Small intestine (tissue), 7 donors: Measurements from ENCODE around the gene CACNB2. TPM values are rescaled to one million over a fixed set of nuclear protein-coding genes. Genes with fewer than 3 reads are reported as not detected.

Source experiments
- DNase-seq, 2 donors: peaks; one replicate each; pipeline versions ENCODE4 v3.0.0 to v3.0.0-alpha.2; 2013
- FAIRE-seq: peaks from 2 replicates; lab custom pipeline; 2012; peaks lifted over from hg19 to GRCh38; lab: Jason Lieb, UNC
- H3K27ac ChIP-seq, 3 donors: one replicate each; pipeline ENCODE4 v1.5.1; 2013; ENCODE audit warnings: low read length in 2 of 3, mild to moderate bottlenecking in 2 of 3, control low read depth in 1 of 3, inconsistent platforms in 1 of 3, low read depth in 1 of 3, moderate library complexity in 1 of 3
- H3K27me3 ChIP-seq, 3 donors: one replicate each; pipeline ENCODE4 v1.6.1; 2013; ENCODE audit warnings: low read length in 3 of 3, inconsistent platforms in 1 of 3; ENCODE audit not compliant: control insufficient read depth in 3 of 3, insufficient read depth in 3 of 3
- H3K36me3 ChIP-seq, 3 donors: one replicate each; pipeline ENCODE4 v1.6.1; 2013; ENCODE audit warnings: low read length in 3 of 3, inconsistent platforms in 1 of 3, low read depth in 1 of 3, mild to moderate bottlenecking in 1 of 3, moderate library complexity in 1 of 3; ENCODE audit not compliant: control insufficient read depth in 3 of 3, insufficient read depth in 2 of 3
- H3K4me1 ChIP-seq, 3 donors: one replicate each; pipeline ENCODE4 v1.6.1; 2013; ENCODE audit warnings: low read length in 2 of 3, inconsistent platforms in 1 of 3, low read depth in 1 of 3, mild to moderate bottlenecking in 1 of 3, moderate library complexity in 1 of 3; ENCODE audit not compliant: control insufficient read depth in 3 of 3, insufficient read depth in 2 of 3
- H3K4me3 ChIP-seq, 3 donors: one replicate each; pipeline ENCODE4 v1.5.1; 2013; ENCODE audit warnings: low read length in 3 of 3, control low read depth in 1 of 3, inconsistent platforms in 1 of 3, low read depth in 1 of 3, mild to moderate bottlenecking in 1 of 3, moderate library complexity in 1 of 3
- H3K9me3 ChIP-seq, 2 donors: one replicate each; pipeline ENCODE4 v1.6.1; 2013; ENCODE audit warnings: low read depth in 1 of 2, low read length in 1 of 2; ENCODE audit not compliant: control insufficient read depth in 2 of 2, insufficient read depth in 1 of 2
- WGBS, 3 donors: extraction: QIAGEN DNeasy Blood & Tissue Kit; methylation state at CpG; one replicate each; pipeline ENCODE4 v1.1.7; 2013; 5-methylcytosine and 5-hydroxymethylcytosine counted together
- polyA plus RNA-seq, 4 donors: library from polyadenylated mRNA; stranded (reverse) in 3 of 4; unstranded in 1 of 4; fragments of 200-250 nt in 3 of 4; fragments of 120-200 nt in 1 of 4; gene quantifications; one replicate each; pipeline versions ENCODE4 v1.2.1 to v1.2.3, GENCODE V29; 2013
- donor health status: healthy with polysubstance abuse.
- donor health status: control.
- donor health status: control.
- donor health status: Bipolar disorder and iron deficiency.
- donor health status: healthy.

The CACNB2 gene
- polyA plus RNA-seq, 4 donors = 0.27 to 18.4 (median 2.3) TPM

DNA sequence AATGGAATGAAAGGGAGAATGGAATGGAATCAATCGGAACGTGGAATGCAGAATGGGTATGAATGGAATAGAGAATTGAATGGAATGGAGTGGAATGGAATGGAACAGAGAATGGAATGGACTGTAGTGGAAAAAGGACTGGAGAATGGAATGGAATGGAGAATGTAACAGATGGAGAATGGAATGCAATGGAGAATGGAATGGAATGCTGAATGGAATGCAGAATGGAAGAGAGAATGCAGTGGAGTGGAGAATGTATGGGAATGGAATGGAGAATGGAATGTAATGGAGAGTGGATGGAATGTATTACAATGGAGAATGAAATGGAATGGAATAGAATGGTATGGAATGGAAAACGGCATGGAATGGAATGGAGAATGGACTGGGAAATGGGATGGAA lies 414.3 kb downstream of the CACNB2 start:
- FAIRE-seq (no peak), DNase-seq (no peak)
- Histone ChIP-seq H3K36me3 (peaks cover 0 to 18% (median 5%) of the 10 kb centered on the region in 3 donors), H3K4me3 (no peak overlapping the region), H3K4me1 (no peaks in the 10 kb centered on the region), H3K27ac (no peak overlapping the region), H3K9me3 (peaks cover 0 to 3% of the 10 kb centered on the region in 2 donors), H3K27me3 (no peaks in the 10 kb centered on the region)
- WGBS, 3 donors = 97 to 98% (median 97%) methylated on average over 3 of the region's 3 CpGs

DNA sequence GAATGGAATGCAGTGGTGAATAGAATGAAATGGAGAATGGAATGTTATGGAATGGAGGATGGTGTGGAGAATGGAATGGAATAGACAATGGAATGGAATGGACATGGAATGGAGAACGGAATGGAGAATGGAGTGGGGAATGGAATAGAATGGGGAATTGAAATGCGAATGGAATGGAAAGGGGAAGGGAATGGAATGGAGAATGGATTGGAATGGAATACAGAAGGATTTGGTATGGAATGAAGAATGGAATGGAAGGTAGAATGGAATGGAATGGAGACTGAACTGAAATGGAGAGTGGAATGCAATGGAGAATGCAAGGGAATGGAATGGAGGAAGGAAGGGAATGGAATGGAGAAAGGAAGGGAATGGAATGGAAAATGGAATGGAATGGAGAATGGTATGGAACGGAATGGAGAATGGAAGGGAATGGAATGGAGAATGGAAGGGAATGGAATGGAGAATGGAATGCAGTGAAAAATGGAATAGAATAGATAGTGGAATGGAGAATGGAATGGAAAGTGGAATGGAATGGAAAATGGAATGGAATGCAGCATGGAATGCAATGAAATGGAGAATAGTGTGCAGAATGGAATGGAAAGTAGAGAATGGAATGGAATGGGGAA lies 416.4 kb downstream of the CACNB2 start:
- H3K4me1 ChIP-seq = no peaks in the 10 kb centered on the region
- FAIRE-seq (no peak), DNase-seq (no peak)
- no peaks in the 10 kb centered on the region for H3K27me3 ChIP-seq
- WGBS, 3 donors = 97 to 99% (median 98%) methylated on average over 3 of the region's 3 CpGs
- H3K9me3 ChIP-seq = peaks cover 0 to 3% of the 10 kb centered on the region in 2 donors
- H3K4me3 ChIP-seq = no peak overlapping the region
- H3K36me3 ChIP-seq = peaks cover 0 to 14% (median 0%) of the 10 kb centered on the region in 3 donors
- no peak overlapping the region for H3K27ac ChIP-seq

DNA sequence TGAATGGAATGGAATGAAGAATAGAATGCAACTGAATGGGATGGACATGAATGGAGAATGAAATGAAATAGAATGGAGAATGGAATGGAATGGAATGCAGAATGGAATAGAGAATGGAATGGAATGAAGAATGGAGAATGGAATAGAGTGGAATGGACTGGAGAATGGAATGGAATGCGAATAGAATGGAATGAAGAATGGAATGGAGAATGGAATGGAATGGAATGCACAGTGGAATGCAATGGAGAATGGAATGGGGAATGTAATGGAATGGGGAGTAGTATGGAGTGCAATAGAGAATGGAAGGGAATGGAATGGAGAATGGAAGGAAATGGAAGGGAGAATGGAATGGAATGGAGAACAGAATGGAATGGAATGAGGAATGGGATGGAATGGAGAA lies 417.7 kb downstream of the CACNB2 start:
- Histone ChIP-seq H3K4me3 (no peak overlapping the region), H3K27me3 (no peaks in the 10 kb centered on the region), H3K36me3 (peaks cover 0 to 13% (median 0%) of the 10 kb centered on the region in 3 donors), H3K4me1 (no peaks in the 10 kb centered on the region), H3K27ac (no peak overlapping the region), H3K9me3 (peaks cover 0 to 5% of the 10 kb centered on the region in 2 donors)
- DNase-seq (no peak), FAIRE-seq (no peak)
- 95 to 98% (median 96%) methylated on average over 1 of the region's 1 CpG for WGBS, 3 donors

DNA sequence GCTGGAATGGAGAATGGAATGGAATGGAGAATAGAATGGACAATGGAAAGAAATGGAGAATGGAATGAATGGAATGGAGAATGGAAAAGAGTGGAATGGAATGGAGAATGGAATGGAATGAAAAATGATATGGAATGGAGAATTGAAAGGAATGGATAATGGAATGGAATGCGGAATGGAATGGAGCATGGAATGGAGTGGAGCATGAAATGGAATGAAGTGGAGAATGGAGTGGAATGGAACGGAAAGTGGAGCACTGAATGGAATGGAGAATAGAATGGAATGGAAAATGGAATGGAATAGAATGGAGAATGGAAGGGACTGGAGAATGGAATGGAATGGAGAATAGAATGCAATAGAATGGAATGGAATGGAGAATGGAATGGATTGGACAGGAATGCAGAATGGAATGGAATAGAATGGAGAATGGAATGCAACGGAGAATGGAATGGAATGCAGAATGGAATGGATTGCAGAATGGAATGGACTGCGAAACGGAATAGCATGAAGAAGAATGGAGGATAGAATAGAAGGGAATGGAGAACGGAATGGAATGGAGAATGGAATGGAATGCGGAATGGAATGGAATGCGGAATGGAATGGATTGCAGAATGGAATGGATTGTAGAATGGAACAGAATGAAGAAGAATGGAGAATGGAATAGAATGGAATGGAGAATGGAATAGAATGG lies 421.8 kb downstream of the CACNB2 start:
- Histone ChIP-seq H3K36me3 (peaks cover 0 to 3% (median 0%) of the 10 kb centered on the region in 3 donors), H3K27ac (no peak overlapping the region), H3K9me3 (peaks cover 1 to 4% of the 10 kb centered on the region in 2 donors), H3K4me3 (no peak overlapping the region), H3K4me1 (no peaks in the 10 kb centered on the region), H3K27me3 (no peaks in the 10 kb centered on the region)
- 97% methylated on average over 8 of the region's 8 CpGs for WGBS, 3 donors
- FAIRE-seq (no peak), DNase-seq (no peak)

DNA sequence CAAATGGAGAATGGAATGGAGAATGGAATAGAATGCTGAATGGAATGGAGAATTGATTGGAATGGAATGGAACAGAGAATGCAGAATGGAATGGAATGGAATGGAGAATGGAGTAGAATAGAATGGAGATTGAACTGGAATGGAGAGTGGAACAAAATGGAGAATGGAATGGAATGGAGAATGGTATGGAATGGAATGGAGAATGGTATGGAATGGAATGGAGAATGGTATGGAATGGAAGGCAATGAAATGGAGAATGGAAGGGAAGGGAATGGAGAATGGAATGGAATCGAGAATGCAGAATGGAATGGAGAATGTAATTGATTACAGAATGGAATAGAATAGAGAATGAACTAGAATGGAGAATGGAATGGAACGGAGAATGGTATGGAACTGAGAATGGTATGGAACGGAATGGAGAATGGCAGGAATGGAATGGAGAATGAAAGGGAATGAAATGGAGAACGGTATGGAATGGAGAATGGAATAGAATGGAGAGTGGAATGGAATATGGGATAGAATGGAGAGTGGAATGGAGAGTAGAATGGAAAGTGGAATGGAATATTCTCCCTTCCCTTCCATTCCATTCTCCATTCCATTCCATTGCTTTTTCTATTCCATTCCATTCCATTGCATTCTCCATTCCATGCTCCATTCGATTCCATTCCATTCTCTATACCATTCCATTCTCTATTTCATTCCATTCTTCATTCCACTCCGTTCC lies 422.9 kb downstream of the CACNB2 start:
- peaks cover 1 to 2% of the 10 kb centered on the region in 2 donors for H3K9me3 ChIP-seq
- no peak for FAIRE-seq
- WGBS, 3 donors = 96 to 98% (median 96%) methylated on average over 6 of the region's 6 CpGs
- no peak overlapping the region for H3K27ac ChIP-seq
- DNase-seq = no peak
- no peaks in the 10 kb centered on the region for H3K27me3 ChIP-seq
- H3K4me1 ChIP-seq = no peaks in the 10 kb centered on the region
- no peak overlapping the region for H3K4me3 ChIP-seq
- peaks cover 0 to 1% (median 0%) of the 10 kb centered on the region in 3 donors for H3K36me3 ChIP-seq

DNA sequence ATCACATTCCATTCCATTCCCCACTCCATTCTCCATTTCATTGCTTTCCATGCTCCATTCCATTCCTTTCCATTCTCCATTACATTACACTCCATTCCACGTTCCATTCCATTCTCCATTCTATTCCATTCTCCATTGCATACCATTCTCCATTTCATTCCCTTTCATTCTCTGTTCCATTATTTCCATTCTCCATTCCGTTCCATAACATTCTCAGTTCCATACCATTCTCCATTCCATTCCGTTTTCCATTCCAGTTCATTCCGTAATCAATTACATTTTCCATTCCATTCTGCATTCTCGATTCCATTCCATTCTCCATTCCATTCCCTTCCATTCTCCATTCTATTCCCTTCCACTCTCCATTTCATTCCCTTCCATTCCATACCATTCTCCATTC lies 424.8 kb downstream of the CACNB2 start:
- Histone ChIP-seq H3K27ac (no peak overlapping the region), H3K4me3 (no peak overlapping the region), H3K27me3 (no peaks in the 10 kb centered on the region), H3K4me1 (no peaks in the 10 kb centered on the region), H3K36me3 (no peaks in the 10 kb centered on the region), H3K9me3 (peaks cover 1 to 2% of the 10 kb centered on the region in 2 donors)
- WGBS, 3 donors = 96 to 98% (median 97%) methylated on average over 5 of the region's 5 CpGs
- DNase-seq (no peak), FAIRE-seq (no peak)

DNA sequence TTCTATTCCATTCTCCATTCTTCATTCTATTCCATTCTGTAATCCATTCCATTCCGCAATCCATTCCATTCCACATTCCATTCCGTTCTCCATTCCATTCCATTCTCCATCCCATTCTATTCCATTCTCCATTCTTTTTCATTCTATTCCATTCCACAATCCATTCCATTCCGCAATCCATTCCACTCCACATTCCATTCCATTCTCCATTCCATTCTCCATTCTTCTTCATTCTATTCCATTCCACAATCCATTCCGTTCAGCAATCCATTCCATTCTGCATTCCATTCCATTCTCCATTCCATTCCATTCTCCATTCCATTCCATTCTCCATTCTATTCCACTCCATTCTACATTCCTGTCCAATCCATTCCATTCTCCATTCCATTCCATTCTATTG lies 426.0 kb downstream of the CACNB2 start:
- H3K36me3 ChIP-seq = no peaks in the 10 kb centered on the region
- H3K27ac ChIP-seq = no peak overlapping the region
- no peak for DNase-seq
- no peak overlapping the region for H3K4me3 ChIP-seq
- no peaks in the 10 kb centered on the region for H3K4me1 ChIP-seq
- WGBS, 3 donors = 86 to 93% (median 90%) methylated on average over 4 of the region's 4 CpGs
- H3K9me3 ChIP-seq = peaks cover 1 to 2% of the 10 kb centered on the region in 2 donors
- no peaks in the 10 kb centered on the region for H3K27me3 ChIP-seq
- FAIRE-seq = no peak

DNA sequence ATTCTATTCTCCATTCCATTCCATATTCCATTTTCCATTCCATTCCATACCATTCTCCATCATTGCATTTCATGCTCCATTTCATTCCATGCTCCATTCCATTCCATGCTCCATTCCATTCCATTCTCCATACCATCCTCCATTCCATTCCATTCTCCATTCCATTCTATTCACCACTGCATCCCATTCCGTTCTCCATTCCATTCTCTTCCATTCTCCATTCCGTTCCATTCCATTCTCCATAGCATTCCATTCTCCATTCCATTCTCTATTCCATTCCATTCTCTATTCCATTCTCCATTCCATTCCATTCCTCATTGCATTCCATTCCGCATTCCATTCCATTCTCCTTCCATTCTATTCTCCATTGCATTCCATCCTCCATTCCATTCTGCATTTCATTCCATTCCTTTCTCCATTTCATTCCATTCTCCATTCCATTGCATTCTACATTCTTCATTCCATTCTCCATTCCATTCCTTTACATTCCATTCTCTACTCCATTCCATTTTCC lies 427.2 kb downstream of the CACNB2 start:
- no peaks in the 10 kb centered on the region for H3K4me1 ChIP-seq
- no peak for DNase-seq
- no peak overlapping the region for H3K4me3 ChIP-seq
- no peaks in the 10 kb centered on the region for H3K36me3 ChIP-seq
- H3K27ac ChIP-seq = no peak overlapping the region
- 97 to 99% (median 97%) methylated on average over 3 of the region's 3 CpGs for WGBS, 3 donors
- H3K27me3 ChIP-seq = no peaks in the 10 kb centered on the region
- H3K9me3 ChIP-seq = peaks cover 1 to 3% of the 10 kb centered on the region in 2 donors
- FAIRE-seq = no peak
